ENCODE results near the gene ZFAND3.
A peak's percentile ranks its signal among the peaks of the same experiment; 100 is the strongest.

The ZFAND3 gene, protein sequence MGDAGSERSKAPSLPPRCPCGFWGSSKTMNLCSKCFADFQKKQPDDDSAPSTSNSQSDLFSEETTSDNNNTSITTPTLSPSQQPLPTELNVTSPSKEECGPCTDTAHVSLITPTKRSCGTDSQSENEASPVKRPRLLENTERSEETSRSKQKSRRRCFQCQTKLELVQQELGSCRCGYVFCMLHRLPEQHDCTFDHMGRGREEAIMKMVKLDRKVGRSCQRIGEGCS

GRCh38 chr6:37819177-37819801, at the start of gene ZFAND3:
TSS of gene ZFAND3 (plus strand) at chr6:37819727. CDS start at chr6:37819946, 219 bp downstream.
- Mint-ChIP-seq H3K27me3 (no peaks in the 10 kb centered on the region), H3K36me3 (no peaks in the 10 kb centered on the region), H3K4me1 (peaks cover 33% of the 10 kb centered on the region), H3K4me3 (peak within 1 kb of the TSS; percentile 96), H3K9me3 (no peaks in the 10 kb centered on the region), H3K27ac (peak within 1 kb of the TSS; percentile 98)
- DNase-seq (ENCODE audit: low spot score in 2 of 2) (peak; percentile 94), ATAC-seq (ENCODE audit: low read depth) (peak; percentile 79)

GRCh38 chr6:37774028-37774680, 45.4 kb upstream of the ZFAND3 start:
- H3K9me3 Mint-ChIP-seq = peaks cover 4% of the 10 kb centered on the region
- DNase-seq (ENCODE audit: low spot score in 2 of 2) = no peak
- no peak for ATAC-seq (ENCODE audit: low read depth)
- H3K4me1 Mint-ChIP-seq = peaks cover 3% of the 10 kb centered on the region
- H3K36me3 Mint-ChIP-seq = no peaks in the 10 kb centered on the region
- H3K27ac Mint-ChIP-seq = no peak overlapping the region
- H3K27me3 Mint-ChIP-seq = peaks cover 3% of the 10 kb centered on the region
- H3K4me3 Mint-ChIP-seq = no peak overlapping the region

GRCh38 chr6:37776566-37776965, 43.0 kb upstream of the ZFAND3 start:
- H3K36me3 Mint-ChIP-seq = no peaks in the 10 kb centered on the region
- DNase-seq (ENCODE audit: low spot score in 2 of 2) (no peak), ATAC-seq (ENCODE audit: low read depth) (no peak)
- H3K4me1 Mint-ChIP-seq = peaks cover 3% of the 10 kb centered on the region
- no peak overlapping the region for H3K27ac Mint-ChIP-seq
- peaks cover 2% of the 10 kb centered on the region for H3K27me3 Mint-ChIP-seq
- H3K9me3 Mint-ChIP-seq = peaks cover 4% of the 10 kb centered on the region
- no peak overlapping the region for H3K4me3 Mint-ChIP-seq

DNA sequence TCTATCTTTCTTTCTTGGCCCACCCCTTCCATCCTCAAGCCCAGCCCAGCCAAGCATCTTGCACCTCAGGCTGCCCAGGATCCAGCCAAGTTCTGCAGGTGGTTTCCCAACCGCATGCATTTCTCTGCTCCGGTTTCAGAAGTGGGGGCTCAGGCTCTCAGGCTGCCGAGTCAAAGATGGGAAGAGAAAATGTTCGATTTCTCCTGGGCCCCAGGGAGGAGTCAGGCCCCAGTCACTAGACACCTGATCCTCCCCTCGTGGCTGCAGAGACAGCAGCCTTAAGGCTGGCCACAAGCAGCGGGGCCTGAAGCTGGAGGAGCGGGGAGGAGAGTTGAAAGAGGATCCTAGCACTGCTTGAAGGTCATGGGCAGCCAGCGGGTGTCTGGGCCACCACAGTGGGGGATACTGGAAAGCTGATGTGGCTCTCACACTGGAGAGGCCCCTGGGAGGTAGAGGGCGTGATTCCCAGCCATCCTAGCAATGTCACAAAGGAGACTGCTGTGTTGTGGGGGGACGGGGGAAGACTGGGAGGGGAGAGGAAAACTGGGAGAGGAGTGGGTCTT, 42.2 kb upstream of the ZFAND3 start:
- no peak overlapping the region for H3K27ac Mint-ChIP-seq
- no peaks in the 10 kb centered on the region for H3K36me3 Mint-ChIP-seq
- peaks cover 5% of the 10 kb centered on the region for H3K27me3 Mint-ChIP-seq
- ATAC-seq (ENCODE audit: low read depth) (peak; percentile 63), DNase-seq (ENCODE audit: low spot score in 2 of 2) (no peak)
- peaks cover 3% of the 10 kb centered on the region for H3K4me1 Mint-ChIP-seq
- H3K4me3 Mint-ChIP-seq = no peak overlapping the region
- H3K9me3 Mint-ChIP-seq = peaks cover 4% of the 10 kb centered on the region

DNA sequence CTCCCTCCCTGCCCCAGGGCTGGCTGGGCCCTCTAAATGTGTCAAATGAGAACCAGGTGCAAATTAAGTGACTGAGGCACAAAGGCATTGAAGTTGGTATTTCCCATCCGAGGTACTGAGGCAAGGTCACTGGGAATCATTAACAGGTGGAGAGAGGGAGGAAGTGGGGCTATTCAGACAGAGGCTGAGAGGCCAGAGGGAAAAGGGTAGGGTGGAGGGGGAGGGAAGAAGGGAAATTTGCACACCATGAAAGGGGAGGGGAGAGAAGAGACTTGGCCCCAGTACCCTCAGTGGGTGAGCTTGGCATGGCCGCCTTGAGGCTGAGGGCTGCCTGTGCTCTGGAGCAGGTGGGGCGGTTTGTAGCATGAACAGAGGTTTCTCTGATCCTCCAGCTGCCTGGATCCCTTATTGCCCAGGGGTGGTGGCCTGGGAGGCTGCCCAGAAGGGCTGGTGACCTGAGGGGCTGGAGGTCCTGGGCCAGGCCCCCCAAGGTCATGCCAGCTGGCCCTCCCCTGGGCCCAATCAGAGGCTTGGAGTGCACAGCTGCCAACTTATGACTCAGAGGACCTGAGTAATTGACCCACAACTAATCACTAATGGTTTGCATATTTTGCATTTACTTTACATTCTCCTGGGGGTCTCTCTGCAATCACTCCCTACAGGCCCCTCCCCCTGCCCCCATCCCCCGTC, 40.3 kb upstream of the ZFAND3 start:
- ATAC-seq (ENCODE audit: low read depth) (no peak), DNase-seq (ENCODE audit: low spot score in 2 of 2) (no peak)
- peaks cover 12% of the 10 kb centered on the region for H3K4me1 Mint-ChIP-seq
- peaks cover 5% of the 10 kb centered on the region for H3K27me3 Mint-ChIP-seq
- no peaks in the 10 kb centered on the region for H3K9me3 Mint-ChIP-seq
- H3K27ac Mint-ChIP-seq = no peak overlapping the region
- H3K4me3 Mint-ChIP-seq = no peak overlapping the region
- no peaks in the 10 kb centered on the region for H3K36me3 Mint-ChIP-seq

- DNase-seq (ENCODE audit: low spot score in 2 of 2) (no peak), ATAC-seq (ENCODE audit: low read depth) (no peak)
- H3K9me3 Mint-ChIP-seq = no peaks in the 10 kb centered on the region
- no peak overlapping the region for H3K27ac Mint-ChIP-seq
- H3K4me3 Mint-ChIP-seq = no peak overlapping the region
- H3K27me3 Mint-ChIP-seq = peaks cover 7% of the 10 kb centered on the region
- H3K36me3 Mint-ChIP-seq = no peaks in the 10 kb centered on the region
- H3K4me1 Mint-ChIP-seq = peaks cover 14% of the 10 kb centered on the region
Observed at GRCh38 chr6:37779902-37780628, 39.5 kb upstream of the ZFAND3 start.

DNA sequence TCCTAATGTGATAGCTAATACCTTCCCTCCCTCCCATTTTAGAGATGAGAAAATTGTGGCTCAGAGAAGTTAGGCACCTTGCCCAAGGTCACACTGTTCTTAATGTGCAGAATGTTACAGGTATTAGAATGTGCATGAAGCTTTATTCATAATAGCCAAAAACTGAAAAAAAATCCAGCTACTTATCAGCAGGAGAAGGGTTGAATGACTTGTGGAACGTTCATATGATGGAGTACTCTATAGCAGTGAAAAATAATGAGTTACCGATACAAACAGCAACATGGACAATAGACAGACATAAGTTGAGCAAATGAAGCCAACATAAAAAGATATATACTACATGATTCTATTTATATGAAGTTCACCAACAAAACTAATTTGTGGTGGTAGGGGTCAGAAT, 37.7 kb upstream of the ZFAND3 start:
- H3K4me1 Mint-ChIP-seq = peaks cover 12% of the 10 kb centered on the region
- H3K27me3 Mint-ChIP-seq = peaks cover 13% of the 10 kb centered on the region
- no peak overlapping the region for H3K27ac Mint-ChIP-seq

DNA sequence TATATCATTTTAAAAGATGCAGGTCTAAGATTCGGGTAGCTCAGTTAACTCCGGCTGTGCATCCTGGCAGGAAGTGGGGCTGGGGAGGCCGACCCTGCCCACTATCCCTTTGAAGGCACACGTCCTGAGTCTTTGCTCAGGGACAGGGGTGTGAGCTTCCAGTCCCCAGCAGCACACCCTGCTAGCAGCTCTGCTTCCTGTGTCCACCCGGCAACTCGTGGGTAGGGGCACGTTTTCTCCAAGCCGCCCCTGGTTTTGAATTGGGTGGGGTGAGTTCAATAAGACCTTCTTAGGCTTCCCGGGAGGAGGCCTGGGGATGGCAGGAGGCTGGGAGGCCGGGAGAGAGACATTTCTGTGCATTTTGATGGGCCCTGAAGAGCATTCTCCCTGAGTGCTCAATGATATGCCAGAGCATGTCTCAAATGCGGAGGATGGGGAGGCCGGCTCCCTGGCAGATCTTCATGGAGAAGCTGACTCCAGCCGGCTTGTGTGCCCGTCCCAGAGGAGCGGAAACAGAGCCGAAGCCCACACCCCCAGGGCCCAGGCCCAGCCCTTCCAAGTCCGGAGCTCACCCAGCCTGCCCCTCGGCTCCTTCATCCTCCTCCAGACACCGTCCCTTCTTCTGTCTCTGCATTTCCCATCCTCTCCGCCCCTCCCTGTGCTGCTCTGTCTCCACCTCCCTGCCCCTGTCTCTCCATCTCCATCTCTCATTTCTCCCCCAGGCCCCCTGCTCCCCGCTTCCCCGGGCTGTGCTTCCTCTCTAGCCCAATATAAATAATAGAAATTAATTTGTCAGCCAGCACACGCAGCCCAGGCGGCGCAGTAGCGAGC, 36.3 kb upstream of the ZFAND3 start:
- DNase-seq (ENCODE audit: low spot score in 2 of 2) (no peak), ATAC-seq (ENCODE audit: low read depth) (peak; percentile 43)

More for the DNA sequence above, 37.7 kb upstream of the ZFAND3 start:
- no peaks in the 10 kb centered on the region for H3K36me3 Mint-ChIP-seq
- no peak for DNase-seq (ENCODE audit: low spot score in 2 of 2)
- no peak for ATAC-seq (ENCODE audit: low read depth)
- no peaks in the 10 kb centered on the region for H3K9me3 Mint-ChIP-seq
- no peak overlapping the region for H3K4me3 Mint-ChIP-seq

DNA sequence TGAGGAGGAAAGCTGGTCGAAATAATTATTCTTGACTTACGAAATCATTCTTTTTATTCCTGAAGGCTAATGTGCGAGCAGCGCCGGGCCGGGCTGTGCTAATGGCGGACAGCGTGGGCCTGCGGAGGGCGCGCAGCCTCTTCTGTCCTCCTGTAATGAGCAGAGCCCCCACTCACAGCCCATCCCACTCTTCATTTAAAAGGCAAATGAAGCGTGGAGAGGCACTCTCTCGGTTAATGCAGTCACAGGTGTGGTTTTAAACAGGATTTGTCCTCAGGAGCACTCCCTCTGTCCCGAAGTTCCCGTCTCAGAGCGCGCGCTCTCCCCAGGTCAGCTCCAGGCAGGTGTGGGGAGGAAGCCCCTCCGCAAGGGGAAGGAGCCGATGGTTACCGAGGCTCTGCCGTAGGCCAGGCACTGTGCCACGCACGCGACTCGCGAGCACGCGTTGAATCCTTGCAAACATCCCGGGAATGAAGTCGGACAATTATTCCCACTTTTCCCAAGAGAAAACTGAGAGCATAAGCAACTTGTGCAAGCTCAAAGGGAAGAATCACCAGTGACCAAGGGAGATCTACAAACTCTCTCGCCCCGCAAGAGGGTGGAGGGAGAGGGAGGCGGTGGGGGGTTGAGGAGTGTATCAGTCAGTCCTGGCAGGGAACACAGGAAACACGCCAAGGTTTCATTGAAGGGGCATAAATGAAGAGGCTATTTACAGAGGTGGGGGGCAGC, 35.5 kb upstream of the ZFAND3 start:
- Mint-ChIP-seq H3K36me3 (no peaks in the 10 kb centered on the region), H3K4me3 (peak overlapping the region; percentile 83), H3K9me3 (no peaks in the 10 kb centered on the region), H3K27me3 (peaks cover 13% of the 10 kb centered on the region), H3K4me1 (peaks cover 12% of the 10 kb centered on the region), H3K27ac (no peak overlapping the region)
- peak in 1 of 2 donors; percentile 26 for DNase-seq (ENCODE audit: low spot score in 2 of 2)
- ATAC-seq (ENCODE audit: low read depth) = peak; percentile 66

More for the DNA sequence above, 36.3 kb upstream of the ZFAND3 start:
- H3K9me3 Mint-ChIP-seq = no peaks in the 10 kb centered on the region
- H3K27me3 Mint-ChIP-seq = peaks cover 13% of the 10 kb centered on the region
- H3K4me3 Mint-ChIP-seq = peak overlapping the region; percentile 83
- H3K4me1 Mint-ChIP-seq = peaks cover 12% of the 10 kb centered on the region
- H3K36me3 Mint-ChIP-seq = no peaks in the 10 kb centered on the region
- no peak overlapping the region for H3K27ac Mint-ChIP-seq

DNA sequence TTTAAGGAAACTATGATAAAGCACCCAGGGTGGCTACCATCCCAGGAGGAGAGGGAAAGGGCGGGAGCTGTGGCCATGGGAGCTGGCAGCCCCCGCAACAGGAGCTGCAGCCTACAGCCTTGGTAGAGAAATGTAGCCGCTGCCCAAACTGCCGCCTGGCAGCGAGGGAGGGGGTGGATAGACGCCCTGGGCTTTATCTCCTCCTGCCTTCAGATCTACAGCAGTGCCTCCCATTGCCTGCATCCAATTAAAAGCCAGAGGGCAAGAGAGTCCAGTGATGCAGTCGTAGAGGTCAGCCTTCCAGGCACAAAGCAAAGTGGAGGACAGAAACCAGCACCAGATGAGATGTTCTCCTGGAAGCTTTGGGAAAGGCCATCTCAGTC, 35.0 kb upstream of the ZFAND3 start:
- Mint-ChIP-seq H3K4me3 (peak overlapping the region; percentile 83), H3K27ac (no peak overlapping the region)
- no peak for ATAC-seq (ENCODE audit: low read depth)

DNA sequence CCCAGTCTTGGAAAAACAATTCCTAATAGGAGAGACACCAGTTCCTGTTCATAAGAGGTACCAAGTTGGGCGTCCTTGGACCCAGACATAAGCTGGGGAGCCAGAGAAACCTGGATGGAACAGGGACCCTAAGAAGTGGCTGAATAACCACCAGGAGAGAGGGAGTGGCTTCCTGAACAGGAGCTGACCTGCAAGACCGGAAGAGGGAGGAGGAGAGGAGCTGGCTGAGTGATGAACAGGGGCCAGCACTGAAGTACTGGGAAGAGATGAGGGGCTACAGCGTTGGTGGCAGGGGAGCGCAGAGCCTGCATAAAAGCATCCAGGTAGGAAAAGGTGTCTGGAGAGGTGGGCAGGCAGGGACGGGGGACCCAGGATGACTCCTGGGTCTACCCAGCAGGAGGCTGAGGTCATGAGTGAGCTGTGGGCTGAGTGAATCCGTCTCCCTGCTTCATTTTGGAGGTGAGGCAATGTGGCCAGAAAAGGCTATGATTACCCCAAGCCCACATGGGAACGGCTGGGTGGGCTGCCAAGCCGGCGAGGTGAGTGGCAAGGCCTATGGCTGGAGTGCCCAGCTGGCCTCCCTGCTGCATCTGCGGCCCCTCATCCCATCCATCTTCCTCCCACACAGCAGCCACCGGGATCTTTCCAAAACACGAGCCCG, 34.4 kb upstream of the ZFAND3 start:
- Mint-ChIP-seq H3K36me3 (no peaks in the 10 kb centered on the region), H3K4me3 (no peak overlapping the region), H3K27me3 (peaks cover 13% of the 10 kb centered on the region), H3K9me3 (no peaks in the 10 kb centered on the region), H3K27ac (no peak overlapping the region), H3K4me1 (peaks cover 12% of the 10 kb centered on the region)
- DNase-seq (ENCODE audit: low spot score in 2 of 2) = no peak
- ATAC-seq (ENCODE audit: low read depth) = no peak

More for the DNA sequence above, 35.0 kb upstream of the ZFAND3 start:
- Mint-ChIP-seq H3K36me3 (no peaks in the 10 kb centered on the region), H3K27me3 (peaks cover 13% of the 10 kb centered on the region), H3K4me1 (peaks cover 12% of the 10 kb centered on the region), H3K9me3 (no peaks in the 10 kb centered on the region)
- no peak for DNase-seq (ENCODE audit: low spot score in 2 of 2)

Measured in memory B cell (primary cell).